GM21360 (cell line): Measurements from ENCODE around the gene STAB2.

Experiments
- ATAC-seq: cut with Tn5 transposase; IDR thresholded peaks from one replicate; pipeline ENCODE4 v1.9.1; 2021; ENCODE audit warnings: mild to moderate bottlenecking, moderate library complexity; ENCODE audit not compliant: unreplicated experiment

STAB2 gene

GRCh38 chr12:103586791-103587370 lies at the start of gene STAB2:
TSS of gene STAB2 (plus strand) at chr12:103587273. CDS start at chr12:103587477, 204 bp downstream.
- ATAC-seq: no peak

GRCh38 chr12:103538397-103538796 lies 48.7 kb upstream of the STAB2 start:
- no peak for ATAC-seq

GRCh38 chr12:103540319-103540718 lies 46.8 kb upstream of the STAB2 start:
- ATAC-seq: no peak

GRCh38 chr12:103542078-103542477 lies 45.0 kb upstream of the STAB2 start:
- ATAC-seq: no peak

GRCh38 chr12:103546959-103547358 lies 40.1 kb upstream of the STAB2 start:
- no peak for ATAC-seq

- no peak for ATAC-seq
Observed at GRCh38 chr12:103547376-103547775, 39.7 kb upstream of the STAB2 start.

GRCh38 chr12:103547929-103548328 lies 39.1 kb upstream of the STAB2 start:
- no peak for ATAC-seq

GRCh38 chr12:103548622-103549601 lies 38.2 kb upstream of the STAB2 start:
- peak; percentile 79 for ATAC-seq

- ATAC-seq: no peak
Observed at GRCh38 chr12:103556890-103557627, 30.0 kb upstream of the STAB2 start.

- no peak for ATAC-seq
Observed at GRCh38 chr12:103557628-103558010, 29.5 kb upstream of the STAB2 start.

- ATAC-seq: no peak
Observed at GRCh38 chr12:103558879-103559278, 28.2 kb upstream of the STAB2 start.

- no peak for ATAC-seq
Observed at GRCh38 chr12:103560604-103561101, 26.4 kb upstream of the STAB2 start.

- ATAC-seq: no peak
Observed at GRCh38 chr12:103561174-103561573, 25.9 kb upstream of the STAB2 start.

GRCh38 chr12:103566398-103566797 lies 20.7 kb upstream of the STAB2 start:
- no peak for ATAC-seq

- ATAC-seq: no peak
Observed at GRCh38 chr12:103569278-103569677, 17.8 kb upstream of the STAB2 start.

- ATAC-seq: no peak
Observed at GRCh38 chr12:103571286-103571685, 15.8 kb upstream of the STAB2 start.

- ATAC-seq: no peak
Observed at GRCh38 chr12:103572312-103573045, 14.6 kb upstream of the STAB2 start.

GRCh38 chr12:103573185-103573584 lies 13.9 kb upstream of the STAB2 start:
- no peak for ATAC-seq

GRCh38 chr12:103578926-103579325 lies 8.1 kb upstream of the STAB2 start:
- no peak for ATAC-seq

GRCh38 chr12:103580026-103580425 lies 7.0 kb upstream of the STAB2 start:
- ATAC-seq: no peak

- ATAC-seq: no peak
Observed at GRCh38 chr12:103583008-103583407, 4.1 kb upstream of the STAB2 start.
